MM.1S (cell line): Measurements from ENCODE around the gene COX10.

Source experiments
- EZH2 ChIP-seq: fragments of 300-600 bp; sonication (generic); optimal IDR thresholded peaks from 2 replicates; pipeline ENCODE3; 2017; ENCODE audit warnings: low read depth, mild to moderate bottlenecking, antibody characterized with exemption, low read length, mixed read lengths
- EZH2phosphoT487 ChIP-seq: fragments of 300-600 bp; sonication (generic); IDR thresholded peaks from 2 replicates; pipeline ENCODE4 v1.6.1; 2018; ENCODE audit warnings: antibody characterized with exemption, low read length
- TF ChIP-seq, protein P1 (sequence below): fragments of 300-600 bp; sonication (generic); IDR thresholded peaks from 2 replicates; pipeline ENCODE4 v1.5.1; 2016; ENCODE audit warnings: antibody characterized with exemption, low read length, mixed read lengths

DNA sequence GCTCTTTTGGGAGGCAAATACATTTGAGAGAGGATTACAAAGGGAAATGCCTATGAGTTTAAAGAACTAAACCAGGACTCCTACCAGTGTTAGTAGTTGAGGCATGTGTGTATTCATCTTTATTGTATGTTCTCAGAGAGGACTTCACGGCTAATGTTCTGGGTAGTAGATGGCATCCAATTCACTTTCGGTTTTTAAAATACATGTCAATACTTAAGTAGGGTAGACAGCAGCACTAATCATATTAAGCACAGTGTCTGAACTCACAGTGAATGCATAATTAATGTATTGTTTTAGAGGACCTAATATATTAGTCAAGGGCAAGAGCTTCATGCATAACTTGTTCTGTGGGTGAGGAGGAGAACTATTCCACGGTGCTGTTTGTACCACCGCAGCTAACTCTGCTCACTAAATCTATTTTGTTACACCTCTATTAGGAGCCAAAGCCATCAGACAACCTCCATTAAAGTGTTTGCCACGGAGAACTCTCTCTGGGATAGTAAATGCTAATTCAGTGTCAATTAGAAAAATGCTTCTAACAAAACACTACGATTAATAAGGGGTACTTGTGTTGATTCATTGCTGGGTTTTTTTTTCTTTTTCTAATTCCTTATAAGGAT lies 56.3 kb downstream of the COX10 start:
- TF ChIP-seq EZH2phosphoT487 (no peak), EZH2 (no peak)
- TF ChIP-seq, protein P1, sequence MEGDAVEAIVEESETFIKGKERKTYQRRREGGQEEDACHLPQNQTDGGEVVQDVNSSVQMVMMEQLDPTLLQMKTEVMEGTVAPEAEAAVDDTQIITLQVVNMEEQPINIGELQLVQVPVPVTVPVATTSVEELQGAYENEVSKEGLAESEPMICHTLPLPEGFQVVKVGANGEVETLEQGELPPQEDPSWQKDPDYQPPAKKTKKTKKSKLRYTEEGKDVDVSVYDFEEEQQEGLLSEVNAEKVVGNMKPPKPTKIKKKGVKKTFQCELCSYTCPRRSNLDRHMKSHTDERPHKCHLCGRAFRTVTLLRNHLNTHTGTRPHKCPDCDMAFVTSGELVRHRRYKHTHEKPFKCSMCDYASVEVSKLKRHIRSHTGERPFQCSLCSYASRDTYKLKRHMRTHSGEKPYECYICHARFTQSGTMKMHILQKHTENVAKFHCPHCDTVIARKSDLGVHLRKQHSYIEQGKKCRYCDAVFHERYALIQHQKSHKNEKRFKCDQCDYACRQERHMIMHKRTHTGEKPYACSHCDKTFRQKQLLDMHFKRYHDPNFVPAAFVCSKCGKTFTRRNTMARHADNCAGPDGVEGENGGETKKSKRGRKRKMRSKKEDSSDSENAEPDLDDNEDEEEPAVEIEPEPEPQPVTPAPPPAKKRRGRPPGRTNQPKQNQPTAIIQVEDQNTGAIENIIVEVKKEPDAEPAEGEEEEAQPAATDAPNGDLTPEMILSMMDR = no peak
